ENCODE results near the gene DDB1. TPM values are rescaled to one million over a fixed set of nuclear protein-coding genes. Genes with fewer than 3 reads are reported as not detected.

Gene DDB1
- total RNA-seq, 4 donors from 2014 or later = 102 to 164 (median 118) TPM

DNA sequence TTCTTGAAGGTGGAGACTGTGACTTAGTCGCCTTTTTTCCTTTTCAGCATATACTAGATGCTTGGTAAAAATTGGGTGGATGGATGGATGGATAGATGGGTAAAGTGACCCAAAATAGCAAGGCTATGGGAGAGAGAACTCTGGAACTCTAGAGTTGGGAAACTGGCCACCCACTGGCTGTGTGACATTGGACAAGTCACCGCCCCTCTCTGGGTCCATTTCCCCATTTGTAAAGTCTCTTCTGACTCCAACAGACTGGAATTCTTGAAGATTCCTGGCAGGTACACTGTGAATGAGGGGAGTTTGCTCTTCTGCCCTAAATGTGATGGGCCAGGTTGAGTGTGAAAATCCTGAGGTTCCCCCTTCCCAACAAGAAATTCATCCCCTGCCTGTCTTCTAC lies 8.1 kb upstream of the DDB1 start:
- no peak for DNase-seq (ENCODE audit: extremely low spot score)
- Histone ChIP-seq H3K36me3 (peaks cover 0 to 46% (median 33%) of the 10 kb centered on the region in 4 donors), H3K9me3 (no peaks in the 10 kb centered on the region), H3K27me3 (no peaks in the 10 kb centered on the region), H3K4me1 (peaks cover 4 to 14% (median 5%) of the 10 kb centered on the region in 4 donors), H3K27ac (replicated peaks in 1 of 4) (no peak overlapping the region), H3K4me3 (no peak overlapping the region)
- 91% methylated on average over 2 of the region's 2 CpGs for WGBS
- TF ChIP-seq, protein P1, sequence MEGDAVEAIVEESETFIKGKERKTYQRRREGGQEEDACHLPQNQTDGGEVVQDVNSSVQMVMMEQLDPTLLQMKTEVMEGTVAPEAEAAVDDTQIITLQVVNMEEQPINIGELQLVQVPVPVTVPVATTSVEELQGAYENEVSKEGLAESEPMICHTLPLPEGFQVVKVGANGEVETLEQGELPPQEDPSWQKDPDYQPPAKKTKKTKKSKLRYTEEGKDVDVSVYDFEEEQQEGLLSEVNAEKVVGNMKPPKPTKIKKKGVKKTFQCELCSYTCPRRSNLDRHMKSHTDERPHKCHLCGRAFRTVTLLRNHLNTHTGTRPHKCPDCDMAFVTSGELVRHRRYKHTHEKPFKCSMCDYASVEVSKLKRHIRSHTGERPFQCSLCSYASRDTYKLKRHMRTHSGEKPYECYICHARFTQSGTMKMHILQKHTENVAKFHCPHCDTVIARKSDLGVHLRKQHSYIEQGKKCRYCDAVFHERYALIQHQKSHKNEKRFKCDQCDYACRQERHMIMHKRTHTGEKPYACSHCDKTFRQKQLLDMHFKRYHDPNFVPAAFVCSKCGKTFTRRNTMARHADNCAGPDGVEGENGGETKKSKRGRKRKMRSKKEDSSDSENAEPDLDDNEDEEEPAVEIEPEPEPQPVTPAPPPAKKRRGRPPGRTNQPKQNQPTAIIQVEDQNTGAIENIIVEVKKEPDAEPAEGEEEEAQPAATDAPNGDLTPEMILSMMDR (IDR thresholded peaks at IDR 0.05) = no peak
- TF ChIP-seq EP300 (IDR thresholded peaks at IDR 0.05) (no peak), POLR2A (IDR thresholded peaks at IDR 0.05; ENCODE audit: low read depth) (no peak), POLR2AphosphoS5 (IDR thresholded peaks at IDR 0.05) (no peak)
- intact Hi-C loops (cut with DNase I) = no loop called here

DNA sequence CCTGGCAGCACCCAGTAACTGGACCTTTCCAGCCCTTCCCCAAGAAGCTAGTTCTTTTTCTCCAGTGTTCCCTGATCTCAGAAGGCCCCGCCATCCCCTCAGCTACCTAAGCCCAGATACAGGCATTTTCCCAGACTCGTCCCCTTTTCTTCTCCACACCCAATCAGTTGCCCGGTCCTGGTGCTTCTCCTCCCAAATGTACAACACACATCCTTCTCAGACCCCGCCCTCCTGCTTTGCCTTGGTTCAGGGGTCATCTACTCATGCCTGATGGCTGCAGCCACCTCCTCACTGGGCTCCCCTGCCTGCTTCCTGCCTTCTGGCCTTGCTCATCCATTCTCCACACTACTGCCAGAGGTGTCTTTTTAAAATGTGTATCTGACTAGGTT lies 6.6 kb upstream of the DDB1 start:
- TF ChIP-seq, protein P1 (IDR thresholded peaks at IDR 0.05) = no peak
- no peak for TF ChIP-seq POLR2AphosphoS5 (IDR thresholded peaks at IDR 0.05)
- no peak for TF ChIP-seq EP300 (IDR thresholded peaks at IDR 0.05)
- no peak for TF ChIP-seq POLR2A (IDR thresholded peaks at IDR 0.05; ENCODE audit: low read depth)
- WGBS = 89% methylated on average over 4 of the region's 4 CpGs
- intact Hi-C loops (cut with DNase I) = no loop called here
- H3K27me3 ChIP-seq = no peaks in the 10 kb centered on the region
- H3K9me3 ChIP-seq = no peaks in the 10 kb centered on the region
- no peak for DNase-seq (ENCODE audit: extremely low spot score)
- peaks cover 0 to 42% (median 30%) of the 10 kb centered on the region in 4 donors for H3K36me3 ChIP-seq
- no peak overlapping the region for H3K4me3 ChIP-seq
- H3K27ac ChIP-seq (replicated peaks in 1 of 4) = no peak overlapping the region
- H3K4me1 ChIP-seq = peaks cover 5 to 20% (median 9%) of the 10 kb centered on the region in 4 donors

DNA sequence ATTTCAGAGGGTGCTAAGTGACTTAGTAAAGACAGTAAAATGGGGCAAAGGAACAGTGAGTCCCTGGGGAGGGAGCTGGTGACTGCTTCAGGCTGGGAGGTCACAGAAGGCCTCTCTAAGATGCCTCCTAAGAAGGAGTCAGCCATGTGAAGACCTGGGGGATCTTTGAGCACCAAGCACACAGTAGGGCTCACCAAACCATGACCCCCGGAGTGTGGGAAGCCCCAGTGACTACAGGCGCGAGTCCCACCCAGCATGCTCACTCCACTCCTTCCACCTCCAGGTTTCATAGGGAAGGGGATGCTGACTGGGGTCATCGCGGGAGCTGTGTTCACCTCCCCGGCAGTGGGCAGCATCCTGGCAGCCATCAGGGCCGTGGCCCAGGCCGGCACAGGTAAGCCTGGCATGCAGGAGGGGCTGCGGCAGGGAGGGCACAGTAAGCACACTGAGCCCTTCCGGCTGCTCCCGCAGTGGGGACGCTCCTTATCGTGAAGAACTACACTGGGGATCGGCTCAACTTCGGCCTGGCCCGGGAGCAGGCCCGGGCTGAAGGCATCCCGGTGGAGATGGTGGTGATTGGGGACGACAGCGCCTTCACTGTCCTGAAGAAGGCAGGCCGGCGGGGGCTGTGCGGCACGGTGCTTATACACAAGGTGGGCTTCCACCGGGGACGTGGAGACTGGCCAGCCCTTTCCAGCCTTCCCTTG lies 6.0 kb upstream of the DDB1 start:
- H3K36me3 ChIP-seq = peaks cover 0 to 39% (median 30%) of the 10 kb centered on the region in 4 donors
- H3K4me3 ChIP-seq = no peak overlapping the region
- TF ChIP-seq POLR2AphosphoS5 (IDR thresholded peaks at IDR 0.05) = no peak
- no peak for TF ChIP-seq EP300 (IDR thresholded peaks at IDR 0.05)
- TF ChIP-seq, protein P1 (IDR thresholded peaks at IDR 0.05) = no peak
- no peak for TF ChIP-seq POLR2A (IDR thresholded peaks at IDR 0.05; ENCODE audit: low read depth)
- H3K4me1 ChIP-seq = peaks cover 6 to 23% (median 10%) of the 10 kb centered on the region in 4 donors
- DNase-seq (ENCODE audit: extremely low spot score) = no peak
- no peak overlapping the region for H3K27ac ChIP-seq (replicated peaks in 1 of 4)
- intact Hi-C loops (cut with DNase I) = no loop called here
- H3K27me3 ChIP-seq = no peaks in the 10 kb centered on the region
- H3K9me3 ChIP-seq = no peaks in the 10 kb centered on the region
- 97% methylated on average over 19 of the region's 26 CpGs for WGBS

DNA sequence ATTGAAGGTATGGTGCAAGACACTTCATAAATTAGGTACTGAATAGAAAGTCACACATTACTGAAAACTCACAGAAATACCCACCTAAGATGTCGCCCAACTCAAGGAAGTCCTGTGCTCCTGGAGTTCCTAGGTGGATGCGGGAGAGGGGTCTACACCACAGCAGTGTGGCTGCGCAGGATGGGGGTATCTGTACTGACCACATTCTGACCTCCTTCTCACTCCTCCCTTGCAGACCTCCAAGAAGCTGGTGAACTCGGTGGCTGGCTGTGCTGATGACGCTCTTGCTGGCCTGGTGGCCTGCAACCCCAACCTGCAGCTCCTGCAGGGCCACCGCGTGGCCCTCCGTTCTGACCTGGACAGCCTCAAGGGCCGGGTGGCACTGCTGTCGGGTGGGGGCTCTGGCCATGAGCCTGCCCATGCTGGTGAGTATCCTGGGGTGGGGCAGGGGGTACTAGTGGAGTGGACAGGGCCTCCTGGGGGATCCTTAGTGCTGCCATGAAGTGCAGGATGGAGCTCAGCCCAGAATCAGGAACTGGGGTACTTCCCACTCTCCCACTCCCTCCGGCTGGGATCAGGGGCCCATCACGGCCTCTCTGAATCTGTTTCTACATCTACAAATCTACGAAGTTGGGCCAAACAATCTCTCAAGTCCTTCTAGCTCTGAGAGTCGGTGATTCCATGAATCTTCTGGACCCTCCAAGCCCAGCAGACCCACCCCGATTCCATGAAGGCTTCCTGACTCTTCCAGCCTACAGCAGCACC lies 5.0 kb upstream of the DDB1 start:
- H3K9me3 ChIP-seq = no peaks in the 10 kb centered on the region
- peaks cover 0 to 31% (median 24%) of the 10 kb centered on the region in 4 donors for H3K36me3 ChIP-seq
- H3K4me1 ChIP-seq = peaks cover 11 to 29% (median 14%) of the 10 kb centered on the region in 4 donors
- H3K27me3 ChIP-seq = no peaks in the 10 kb centered on the region
- WGBS = 96% methylated on average over 10 of the region's 15 CpGs
- no peak overlapping the region for H3K27ac ChIP-seq (replicated peaks in 1 of 4)
- TF ChIP-seq, protein P1 (IDR thresholded peaks at IDR 0.05) = no peak
- TF ChIP-seq POLR2AphosphoS5 (IDR thresholded peaks at IDR 0.05) (no peak), EP300 (IDR thresholded peaks at IDR 0.05) (no peak), POLR2A (IDR thresholded peaks at IDR 0.05; ENCODE audit: low read depth) (no peak)
- intact Hi-C loops (cut with DNase I) = no loop called here
- DNase-seq (ENCODE audit: extremely low spot score) = no peak
- no peak overlapping the region for H3K4me3 ChIP-seq

All from esophagus muscularis mucosa (tissue), 4 donors.